ENCODE data around the gene FBXL14.

GRCh38 chr12:1630133-1630826 lies 35.9 kb upstream of the FBXL14 start:
- TF ChIP-seq, protein P1, sequence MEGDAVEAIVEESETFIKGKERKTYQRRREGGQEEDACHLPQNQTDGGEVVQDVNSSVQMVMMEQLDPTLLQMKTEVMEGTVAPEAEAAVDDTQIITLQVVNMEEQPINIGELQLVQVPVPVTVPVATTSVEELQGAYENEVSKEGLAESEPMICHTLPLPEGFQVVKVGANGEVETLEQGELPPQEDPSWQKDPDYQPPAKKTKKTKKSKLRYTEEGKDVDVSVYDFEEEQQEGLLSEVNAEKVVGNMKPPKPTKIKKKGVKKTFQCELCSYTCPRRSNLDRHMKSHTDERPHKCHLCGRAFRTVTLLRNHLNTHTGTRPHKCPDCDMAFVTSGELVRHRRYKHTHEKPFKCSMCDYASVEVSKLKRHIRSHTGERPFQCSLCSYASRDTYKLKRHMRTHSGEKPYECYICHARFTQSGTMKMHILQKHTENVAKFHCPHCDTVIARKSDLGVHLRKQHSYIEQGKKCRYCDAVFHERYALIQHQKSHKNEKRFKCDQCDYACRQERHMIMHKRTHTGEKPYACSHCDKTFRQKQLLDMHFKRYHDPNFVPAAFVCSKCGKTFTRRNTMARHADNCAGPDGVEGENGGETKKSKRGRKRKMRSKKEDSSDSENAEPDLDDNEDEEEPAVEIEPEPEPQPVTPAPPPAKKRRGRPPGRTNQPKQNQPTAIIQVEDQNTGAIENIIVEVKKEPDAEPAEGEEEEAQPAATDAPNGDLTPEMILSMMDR (IDR thresholded peaks at IDR 0.05; ENCODE audit: poor library complexity, severe bottlenecking): no peak
- no peak for TF ChIP-seq RAD21 (conservative IDR thresholded peaks at IDR 0.05)
- no peak for TF ChIP-seq POLR2AphosphoS5 (IDR thresholded peaks at IDR 0.05)
- no peak for TF ChIP-seq TAF1 (IDR thresholded peaks at IDR 0.05; ENCODE audit: low read depth)
- TF ChIP-seq REST (IDR thresholded peaks at IDR 0.05; ENCODE audit: borderline replicate concordance): no peak
- no peak for TF ChIP-seq EP300 (conservative IDR thresholded peaks at IDR 0.05; ENCODE audit: poor library complexity, severe bottlenecking)
- no peak for TF ChIP-seq SMC3 (conservative IDR thresholded peaks at IDR 0.05; ENCODE audit: poor library complexity)
- peak; percentile 4 for TF ChIP-seq MXI1 (conservative IDR thresholded peaks at IDR 0.05; ENCODE audit: poor library complexity, severe bottlenecking)
- no peak for TF ChIP-seq EZH2 (IDR thresholded peaks at IDR 0.05; ENCODE audit: borderline replicate concordance, insufficient read depth, low read length, poor library complexity, severe bottlenecking)
